Glutamatergic neuron (in vitro differentiated cells): ENCODE measurements around the gene CNP. TPM values are rescaled to one million over a fixed set of nuclear protein-coding genes. Genes with fewer than 3 reads are reported as not detected.
"Not testable (repeated sequence)": the region's sequence is repeated elsewhere in the genome, so short reads cannot be mapped to it uniquely, and the experiment has no call there.

Experiments
- DNase-seq: peaks from one replicate; pipeline ENCODE4 v3.0.0; 2022
- H3K27ac Mint-ChIP-seq: one replicate; pipeline ENCODE4 v1.8.0; 2020; ENCODE audit warnings: mild to moderate bottlenecking, mixed read lengths, inconsistent platforms; ENCODE audit not compliant: unreplicated experiment
- H3K27me3 Mint-ChIP-seq: one replicate; pipeline ENCODE4 v1.8.0; 2020; ENCODE audit warnings: mild to moderate bottlenecking, moderate library complexity, mixed read lengths, inconsistent platforms; ENCODE audit not compliant: unreplicated experiment
- H3K36me3 Mint-ChIP-seq: one replicate; pipeline ENCODE4 v1.8.0; 2020; ENCODE audit warnings: mild to moderate bottlenecking, mixed read lengths, inconsistent platforms; ENCODE audit not compliant: unreplicated experiment
- H3K4me1 Mint-ChIP-seq: one replicate; pipeline ENCODE4 v1.8.0; 2020; ENCODE audit warnings: mild to moderate bottlenecking, low read depth, mixed read lengths, inconsistent platforms; ENCODE audit not compliant: unreplicated experiment
- H3K4me3 Mint-ChIP-seq: one replicate; pipeline ENCODE4 v1.8.0; 2020; ENCODE audit warnings: mild to moderate bottlenecking, mixed read lengths, inconsistent platforms; ENCODE audit not compliant: unreplicated experiment
- H3K9me3 Mint-ChIP-seq: one replicate; pipeline ENCODE4 v1.8.0; 2020; ENCODE audit warnings: mild to moderate bottlenecking, moderate library complexity, mixed read lengths, inconsistent platforms; ENCODE audit not compliant: unreplicated experiment
- total RNA-seq: library from RNA; stranded (reverse); fragmentation: NEBNext Ultra II Directional; extraction: Animal tissue kit (Norgen Biotek cat#: 25700); gene quantifications from one replicate; pipeline ENCODE4 v1.2.1, GENCODE V29; 2021; ENCODE audit not compliant: unreplicated experiment
- TF ChIP-seq, protein P1 (sequence below): fragments of 200-600 bp; sonication (generic); IDR thresholded peaks from one replicate; pipeline ENCODE4 v1.5.0; 2021; ENCODE audit not compliant: partially characterized antibody, unreplicated experiment

CNP gene
- total RNA-seq, 1 donor from 2014 or later: 51.5 TPM

DNA sequence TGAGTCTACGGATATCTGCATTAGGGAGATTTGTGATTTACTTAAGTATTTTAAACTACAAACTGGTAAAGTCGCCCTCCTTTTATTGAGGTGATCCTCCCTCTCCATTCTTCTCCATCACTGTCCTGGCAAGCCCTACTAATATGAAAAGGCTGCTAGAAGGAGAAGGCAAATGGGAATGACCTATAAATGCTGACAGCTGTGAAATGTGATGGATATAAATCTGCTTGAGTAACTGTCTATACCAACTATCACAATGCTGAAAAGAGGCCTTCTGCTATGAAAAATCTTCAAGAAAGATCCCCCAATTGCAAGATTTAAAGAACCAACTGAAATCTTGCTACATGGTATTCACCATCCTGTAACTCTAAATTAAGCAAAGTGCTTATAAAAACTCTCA, 35.1 kb downstream of the CNP start:
- peaks cover 2% of the 10 kb centered on the region for H3K27me3 Mint-ChIP-seq
- H3K36me3 Mint-ChIP-seq: no peaks in the 10 kb centered on the region
- no peak overlapping the region for H3K4me3 Mint-ChIP-seq
- no peak for DNase-seq
- peaks cover 9% of the 10 kb centered on the region for H3K4me1 Mint-ChIP-seq
- peaks cover 2% of the 10 kb centered on the region for H3K9me3 Mint-ChIP-seq
- TF ChIP-seq, protein P1, sequence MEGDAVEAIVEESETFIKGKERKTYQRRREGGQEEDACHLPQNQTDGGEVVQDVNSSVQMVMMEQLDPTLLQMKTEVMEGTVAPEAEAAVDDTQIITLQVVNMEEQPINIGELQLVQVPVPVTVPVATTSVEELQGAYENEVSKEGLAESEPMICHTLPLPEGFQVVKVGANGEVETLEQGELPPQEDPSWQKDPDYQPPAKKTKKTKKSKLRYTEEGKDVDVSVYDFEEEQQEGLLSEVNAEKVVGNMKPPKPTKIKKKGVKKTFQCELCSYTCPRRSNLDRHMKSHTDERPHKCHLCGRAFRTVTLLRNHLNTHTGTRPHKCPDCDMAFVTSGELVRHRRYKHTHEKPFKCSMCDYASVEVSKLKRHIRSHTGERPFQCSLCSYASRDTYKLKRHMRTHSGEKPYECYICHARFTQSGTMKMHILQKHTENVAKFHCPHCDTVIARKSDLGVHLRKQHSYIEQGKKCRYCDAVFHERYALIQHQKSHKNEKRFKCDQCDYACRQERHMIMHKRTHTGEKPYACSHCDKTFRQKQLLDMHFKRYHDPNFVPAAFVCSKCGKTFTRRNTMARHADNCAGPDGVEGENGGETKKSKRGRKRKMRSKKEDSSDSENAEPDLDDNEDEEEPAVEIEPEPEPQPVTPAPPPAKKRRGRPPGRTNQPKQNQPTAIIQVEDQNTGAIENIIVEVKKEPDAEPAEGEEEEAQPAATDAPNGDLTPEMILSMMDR: no peak
- H3K27ac Mint-ChIP-seq: no peak overlapping the region

DNA sequence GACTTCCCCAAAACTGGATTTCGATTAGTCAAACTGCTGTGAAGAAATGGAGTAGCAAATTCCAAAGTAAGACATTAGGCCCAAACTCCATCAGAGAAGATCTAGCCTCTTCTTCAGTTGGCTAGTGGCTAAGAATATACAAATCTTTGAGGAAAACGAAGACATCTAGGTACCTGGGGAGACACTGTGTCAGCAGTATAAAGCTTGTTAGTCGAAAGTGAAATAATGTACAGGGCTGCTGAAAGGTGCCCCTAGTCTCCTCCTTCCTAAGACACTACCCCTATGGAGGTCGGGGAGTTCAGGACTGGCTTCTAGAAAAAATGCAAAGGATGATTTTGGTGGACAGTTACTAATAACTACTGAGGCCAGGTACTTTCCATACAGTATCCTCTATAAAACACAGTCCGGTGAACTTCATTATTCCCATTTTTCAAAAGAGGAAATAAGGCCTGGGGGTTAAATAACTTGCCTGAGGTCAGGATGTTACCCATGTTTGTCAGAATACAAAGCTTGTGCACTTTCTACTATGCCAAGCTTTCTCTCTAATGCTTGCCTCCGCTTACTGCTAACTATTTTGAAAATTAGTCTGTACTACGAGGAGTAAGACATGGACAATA, 35.7 kb downstream of the CNP start:
- Mint-ChIP-seq H3K27ac (peak overlapping the region; percentile 85), H3K27me3 (peaks cover 2% of the 10 kb centered on the region), H3K4me1 (peaks cover 9% of the 10 kb centered on the region), H3K4me3 (no peak overlapping the region), H3K9me3 (peaks cover 2% of the 10 kb centered on the region), H3K36me3 (no peaks in the 10 kb centered on the region)
- DNase-seq: no peak
- TF ChIP-seq, protein P1: no peak

DNA sequence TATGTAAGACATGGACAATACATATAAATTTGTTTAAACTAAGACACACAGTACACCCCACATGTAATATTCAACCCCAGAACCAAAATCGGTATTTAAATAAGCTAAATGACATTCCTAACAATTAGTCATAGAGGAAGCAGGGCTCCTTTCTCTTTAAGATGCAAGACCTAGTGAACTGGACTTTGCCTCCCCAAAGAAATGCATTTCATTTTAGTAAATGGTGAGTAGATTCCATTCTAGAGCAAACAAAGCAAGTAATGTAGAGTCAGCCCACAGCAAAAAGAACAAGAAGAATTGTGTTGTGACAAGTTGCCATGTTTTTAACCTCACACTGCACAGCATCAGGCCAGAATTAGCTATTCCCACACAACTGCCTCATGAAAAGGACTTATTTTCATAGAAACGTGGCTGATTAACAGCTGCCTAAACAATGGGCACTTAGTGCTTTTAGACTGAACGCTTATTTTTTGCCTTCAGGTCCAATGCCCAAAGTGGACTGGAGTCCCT, 36.3 kb downstream of the CNP start:
- TF ChIP-seq, protein P1: no peak
- DNase-seq: no peak
- Mint-ChIP-seq H3K4me1 (peaks cover 9% of the 10 kb centered on the region), H3K4me3 (no peak overlapping the region), H3K36me3 (no peaks in the 10 kb centered on the region), H3K9me3 (peaks cover 2% of the 10 kb centered on the region), H3K27ac (peak overlapping the region; percentile 85), H3K27me3 (peaks cover 2% of the 10 kb centered on the region)

DNA sequence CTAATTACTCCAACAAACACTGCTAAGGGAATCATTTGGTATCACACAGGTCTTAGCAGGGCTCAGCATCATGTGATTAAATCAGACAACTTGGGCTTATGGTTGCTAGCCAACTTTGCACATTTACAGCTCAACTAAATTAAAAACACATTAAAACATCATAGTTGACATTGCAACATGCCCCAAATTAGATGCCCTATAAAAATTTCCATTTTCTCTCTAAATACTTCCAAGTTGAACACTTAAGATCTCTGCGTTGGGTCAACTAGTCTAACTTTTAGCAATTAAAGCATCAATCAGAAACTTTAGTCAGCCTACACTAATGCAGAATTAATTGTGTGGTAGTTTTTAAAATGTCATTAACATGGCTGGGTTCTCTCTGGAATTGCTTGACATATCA, 38.6 kb downstream of the CNP start:
- Mint-ChIP-seq H3K4me3 (no peak overlapping the region), H3K27ac (no peak overlapping the region), H3K4me1 (peaks cover 9% of the 10 kb centered on the region), H3K9me3 (peaks cover 2% of the 10 kb centered on the region), H3K36me3 (no peaks in the 10 kb centered on the region), H3K27me3 (peaks cover 2% of the 10 kb centered on the region)
- TF ChIP-seq, protein P1: no peak
- no peak for DNase-seq

DNA sequence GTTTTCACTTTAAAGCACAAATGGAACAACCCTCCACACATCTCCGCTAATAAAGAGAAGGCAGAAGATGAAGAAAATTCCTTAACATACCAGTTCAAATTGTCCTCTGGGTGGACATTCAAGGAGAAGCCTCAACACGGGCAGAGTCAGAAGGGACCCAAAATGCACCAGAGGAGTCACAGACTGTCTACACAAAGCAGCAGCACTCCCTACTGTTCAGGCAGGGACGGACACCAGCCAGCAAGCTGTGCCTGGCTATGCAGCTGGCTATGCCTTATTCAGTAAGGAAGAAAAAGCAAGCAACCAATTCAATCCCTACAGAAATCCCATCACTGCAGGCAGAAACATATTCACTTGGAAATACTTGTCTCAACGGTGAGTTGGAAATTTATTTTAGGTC, 42.6 kb downstream of the CNP start:
- no peaks in the 10 kb centered on the region for H3K9me3 Mint-ChIP-seq
- no peaks in the 10 kb centered on the region for H3K36me3 Mint-ChIP-seq
- no peak overlapping the region for H3K27ac Mint-ChIP-seq
- no peaks in the 10 kb centered on the region for H3K27me3 Mint-ChIP-seq
- DNase-seq: no peak
- peaks cover 6% of the 10 kb centered on the region for H3K4me1 Mint-ChIP-seq
- TF ChIP-seq, protein P1: no peak
- no peak overlapping the region for H3K4me3 Mint-ChIP-seq

DNA sequence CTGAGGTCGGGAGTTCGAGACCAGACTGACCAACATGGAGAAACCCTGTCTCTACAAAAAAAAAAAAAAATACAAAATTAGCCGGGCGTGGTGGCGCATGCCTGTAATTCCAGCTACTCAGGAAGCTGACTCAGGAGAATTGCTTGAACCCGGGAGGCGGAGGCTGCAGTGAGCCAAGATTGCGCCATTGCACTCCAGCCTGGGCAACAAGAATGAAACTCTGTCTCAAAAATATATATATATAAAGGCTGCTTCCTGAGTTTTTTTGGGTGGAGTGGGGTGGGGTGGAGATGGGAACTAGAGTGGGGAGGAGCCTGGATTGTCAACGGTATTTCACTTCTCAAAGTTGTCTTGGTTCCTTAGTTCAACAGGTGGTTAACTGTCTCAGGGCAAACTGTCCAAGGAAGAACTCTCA, 43.7 kb downstream of the CNP start:
- not testable (repeated sequence) for H3K27me3 Mint-ChIP-seq, H3K4me3 Mint-ChIP-seq, H3K36me3 Mint-ChIP-seq, DNase-seq, H3K9me3 Mint-ChIP-seq, H3K27ac Mint-ChIP-seq, H3K4me1 Mint-ChIP-seq
